Measurements from ENCODE around the gene LCE7A. TPM values are rescaled to one million over a fixed set of nuclear protein-coding genes. Genes with fewer than 3 reads are reported as not detected.

LCE7A gene
- polyA plus RNA-seq, 1 donor (not counting 4 experiments of a cell fraction or from before 2014, with no cell fraction given) = not detected

DNA sequence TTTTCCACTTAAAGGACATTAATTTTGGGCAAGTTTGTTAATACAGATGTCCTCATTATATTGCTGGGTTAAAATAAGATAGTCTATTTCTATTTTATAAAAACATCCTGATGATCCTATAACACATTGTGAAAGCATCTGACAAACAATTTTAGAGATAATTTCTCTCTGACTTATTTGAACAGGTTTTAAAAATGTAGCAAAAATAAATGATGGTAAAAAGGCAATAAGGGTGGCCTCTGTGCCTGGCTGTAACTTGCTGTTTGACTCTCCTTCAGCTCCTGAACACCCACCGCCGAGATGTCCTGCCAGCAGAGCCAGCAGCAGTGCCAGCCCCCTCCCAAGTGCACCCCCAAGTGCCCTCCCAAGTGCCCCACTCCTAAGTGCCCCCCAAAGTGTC lies 32.6 kb upstream of the LCE7A start, which contains the start of gene LCE1A:
Gene LCE1A (plus strand): TSS at position 301 of the 400 bp plus-strand sequence. CDS start 0 bp downstream, at position 301.
- Histone ChIP-seq H3K9me3 (ENCODE audit: control insufficient read depth, low read depth, low read length) (no peaks in the 10 kb centered on the region), H3K9ac (ENCODE audit: control insufficient read depth, extremely low read depth, insufficient read depth, low read length) (no peak within 1 kb of the TSS), H3K36me3 (ENCODE audit: control insufficient read depth in 2 of 2, extremely low read depth in 1 of 2, insufficient read depth in 2 of 2, low read length in 2 of 2) (no peaks in the 10 kb centered on the region), H3K4me3 (ENCODE audit: control insufficient read depth in 2 of 3, extremely low read depth in 1 of 3, insufficient read depth in 2 of 3, low read depth in 1 of 3, low read length in 3 of 3) (no peak within 1 kb of the TSS), H2AFZ (ENCODE audit: control insufficient read depth, low read length) (no peak within 1 kb of the TSS), H3K27ac (ENCODE audit: control insufficient read depth, insufficient read depth, low read length) (no peak within 1 kb of the TSS), H3K27me3 (ENCODE audit: control insufficient read depth, extremely low read depth, insufficient read depth, low read length) (no peaks in the 10 kb centered on the region), H4K20me1 (ENCODE audit: control insufficient read depth, extremely low read depth, insufficient read depth, low read length) (no peaks in the 10 kb centered on the region), H3K4me1 (ENCODE audit: control insufficient read depth, extremely low read depth, insufficient read depth, low read length) (no peaks in the 10 kb centered on the region), H3K9me1 (ENCODE audit: control insufficient read depth, extremely low read depth, insufficient read depth, low read length) (no peaks in the 10 kb centered on the region), H3K4me2 (ENCODE audit: control insufficient read depth, extremely low read depth, insufficient read depth, low read depth, low read length) (no peak within 1 kb of the TSS), H3K79me2 (ENCODE audit: control insufficient read depth, insufficient read depth, low read length) (no peaks in the 10 kb centered on the region)
- FAIRE-seq = no peak
- no peak for DNase-seq (ENCODE audit: low read depth, low spot score)
- TF ChIP-seq, protein P1, sequence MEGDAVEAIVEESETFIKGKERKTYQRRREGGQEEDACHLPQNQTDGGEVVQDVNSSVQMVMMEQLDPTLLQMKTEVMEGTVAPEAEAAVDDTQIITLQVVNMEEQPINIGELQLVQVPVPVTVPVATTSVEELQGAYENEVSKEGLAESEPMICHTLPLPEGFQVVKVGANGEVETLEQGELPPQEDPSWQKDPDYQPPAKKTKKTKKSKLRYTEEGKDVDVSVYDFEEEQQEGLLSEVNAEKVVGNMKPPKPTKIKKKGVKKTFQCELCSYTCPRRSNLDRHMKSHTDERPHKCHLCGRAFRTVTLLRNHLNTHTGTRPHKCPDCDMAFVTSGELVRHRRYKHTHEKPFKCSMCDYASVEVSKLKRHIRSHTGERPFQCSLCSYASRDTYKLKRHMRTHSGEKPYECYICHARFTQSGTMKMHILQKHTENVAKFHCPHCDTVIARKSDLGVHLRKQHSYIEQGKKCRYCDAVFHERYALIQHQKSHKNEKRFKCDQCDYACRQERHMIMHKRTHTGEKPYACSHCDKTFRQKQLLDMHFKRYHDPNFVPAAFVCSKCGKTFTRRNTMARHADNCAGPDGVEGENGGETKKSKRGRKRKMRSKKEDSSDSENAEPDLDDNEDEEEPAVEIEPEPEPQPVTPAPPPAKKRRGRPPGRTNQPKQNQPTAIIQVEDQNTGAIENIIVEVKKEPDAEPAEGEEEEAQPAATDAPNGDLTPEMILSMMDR (optimal IDR thresholded peaks at IDR 0.05 in 1 of 3, IDR thresholded peaks at IDR 0.05 in 1 of 3, conservative IDR thresholded peaks at IDR 0.05 in 1 of 3; ENCODE audit: extremely low read depth in 1 of 3, insufficient read depth in 2 of 3, low read length in 3 of 3) = no peak
- no peak for TF ChIP-seq EZH2 (IDR thresholded peaks at IDR 0.05; ENCODE audit: low read length)
- dilution Hi-C loops (cut with MboI; ENCODE audit: extremely low pct_ligation_motif_present, low sequenced_read_pairs) = no loop called here

DNA sequence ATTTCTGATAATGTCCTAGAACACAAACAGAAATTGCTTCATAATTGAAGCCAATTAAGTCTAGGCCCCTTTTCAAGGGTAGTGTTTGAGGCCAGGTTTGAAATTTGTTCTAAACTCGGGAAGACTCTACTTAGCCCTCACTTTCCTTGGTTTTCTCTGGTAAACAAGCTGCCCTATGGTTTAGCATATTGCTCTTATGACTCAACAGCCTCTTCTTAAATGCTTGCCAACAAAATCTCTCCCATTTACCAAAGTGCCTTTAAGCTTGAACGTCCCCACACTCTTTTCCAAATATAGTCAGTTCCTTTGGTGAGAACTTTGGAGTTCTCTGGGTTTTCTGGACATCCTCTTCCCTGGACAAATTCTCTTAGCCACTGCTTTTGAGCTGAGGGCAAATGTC lies 22.9 kb upstream of the LCE7A start:
- H4K20me1 ChIP-seq (ENCODE audit: control insufficient read depth, extremely low read depth, insufficient read depth, low read length) = no peaks in the 10 kb centered on the region
- H3K9ac ChIP-seq (ENCODE audit: control insufficient read depth, extremely low read depth, insufficient read depth, low read length) = no peak overlapping the region
- dilution Hi-C loops (cut with MboI; ENCODE audit: extremely low pct_ligation_motif_present, low sequenced_read_pairs) = no loop called here
- H3K4me1 ChIP-seq (ENCODE audit: control insufficient read depth, extremely low read depth, insufficient read depth, low read length) = no peaks in the 10 kb centered on the region
- no peaks in the 10 kb centered on the region for H3K9me3 ChIP-seq (ENCODE audit: control insufficient read depth, low read depth, low read length)
- H3K27ac ChIP-seq (ENCODE audit: control insufficient read depth, insufficient read depth, low read length) = no peak overlapping the region
- H2AFZ ChIP-seq (ENCODE audit: control insufficient read depth, low read length) = no peak overlapping the region
- TF ChIP-seq, protein P1 (optimal IDR thresholded peaks at IDR 0.05 in 1 of 3, IDR thresholded peaks at IDR 0.05 in 1 of 3, conservative IDR thresholded peaks at IDR 0.05 in 1 of 3; ENCODE audit: extremely low read depth in 1 of 3, insufficient read depth in 2 of 3, low read length in 3 of 3) = no peak
- no peak for TF ChIP-seq EZH2 (IDR thresholded peaks at IDR 0.05; ENCODE audit: low read length)
- H3K27me3 ChIP-seq (ENCODE audit: control insufficient read depth, extremely low read depth, insufficient read depth, low read length) = no peaks in the 10 kb centered on the region
- no peak for FAIRE-seq
- no peaks in the 10 kb centered on the region for H3K36me3 ChIP-seq (ENCODE audit: control insufficient read depth in 2 of 2, extremely low read depth in 1 of 2, insufficient read depth in 2 of 2, low read length in 2 of 2)
- DNase-seq (ENCODE audit: low read depth, low spot score) = no peak
- H3K4me2 ChIP-seq (ENCODE audit: control insufficient read depth, extremely low read depth, insufficient read depth, low read depth, low read length) = no peak overlapping the region
- H3K9me1 ChIP-seq (ENCODE audit: control insufficient read depth, extremely low read depth, insufficient read depth, low read length) = no peaks in the 10 kb centered on the region
- no peaks in the 10 kb centered on the region for H3K79me2 ChIP-seq (ENCODE audit: control insufficient read depth, insufficient read depth, low read length)
- no peak overlapping the region for H3K4me3 ChIP-seq (ENCODE audit: control insufficient read depth in 2 of 3, extremely low read depth in 1 of 3, insufficient read depth in 2 of 3, low read depth in 1 of 3, low read length in 3 of 3)
